Measurements from ENCODE around the gene OR5K4. TPM values are rescaled to one million over a fixed set of nuclear protein-coding genes. Genes with fewer than 3 reads are reported as not detected.

Gene OR5K4
- total and polyA plus RNA-seq, 2 of the 8 experiments (the other 6 are each of a cell fraction or from before 2014, with no cell fraction given) = not detected

DNA sequence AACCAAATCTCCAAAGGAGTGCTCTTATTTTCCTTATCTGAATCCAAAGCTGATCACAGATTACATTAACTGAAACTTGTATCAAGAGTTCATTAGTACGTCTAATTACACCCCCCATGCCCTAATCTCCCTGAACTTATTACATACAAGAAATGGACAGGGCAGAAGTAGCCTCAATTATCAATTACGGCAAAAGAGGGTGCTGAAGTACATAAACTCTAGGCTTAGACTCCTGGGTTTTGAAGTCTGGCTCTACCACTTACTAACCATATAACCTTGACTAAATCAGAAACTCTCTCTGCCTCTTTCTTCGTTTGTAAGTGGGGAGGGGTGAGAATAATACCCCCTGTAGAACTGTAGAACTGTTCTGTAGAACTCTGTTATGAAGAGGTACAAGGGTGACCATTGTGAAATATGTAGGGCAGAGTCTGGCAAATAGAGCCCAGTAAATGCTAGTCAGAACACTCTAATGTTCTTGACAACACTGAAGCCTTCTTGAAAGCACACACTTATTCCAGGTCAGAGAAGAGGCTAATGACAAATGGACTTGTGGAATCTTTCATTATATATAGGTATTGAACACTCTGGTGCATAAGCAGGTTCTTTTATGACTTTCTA is 19.6 kb upstream of the OR5K4 start:
- H3K4ac ChIP-seq (replicated peaks; ENCODE audit: insufficient read length, low read depth, low read length) = no peak overlapping the region
- H3K4me2 ChIP-seq (ENCODE audit: insufficient read depth in 1 of 2, low read depth in 2 of 2, low read length in 2 of 2) = no peak overlapping the region
- H3K27ac ChIP-seq (ENCODE audit: low read depth, low read length) = no peak overlapping the region
- H2BK15ac ChIP-seq (ENCODE audit: low read length) = no peak overlapping the region
- no peaks in the 10 kb centered on the region for H3K9me3 ChIP-seq (ENCODE audit: insufficient read depth in 2 of 2, low read depth in 1 of 2, low read length in 1 of 2)
- no peak overlapping the region for H4K8ac ChIP-seq (ENCODE audit: extremely low read depth, insufficient read depth, low read length)
- WGBS, 2 experiments (ENCODE audit: extremely low coverage in 1 of 2, insufficient coverage in 1 of 2, insufficient read length in 1 of 2, insufficient replicate concordance in 2 of 2, low coverage in 1 of 2, low lambda C conversion rate in 2 of 2, missing lambda C conversion rate in 1 of 2) = 87% methylated on average over 3 of the region's 3 CpGs; no CpG with 5 or more reads in 1 of the 2 experiments
- H3K4me1 ChIP-seq (replicated peaks in 1 of 4; ENCODE audit: control insufficient read depth in 3 of 4, insufficient read depth in 4 of 4, low read length in 3 of 4) = peaks cover 3% of the 10 kb centered on the region in 4 experiments; a peak in 6 of 7 replicates
- no peak overlapping the region for H3K14ac ChIP-seq (ENCODE audit: insufficient read length)
- no peak overlapping the region for H2BK5ac ChIP-seq (ENCODE audit: low read depth, low read length)
- H3K9ac ChIP-seq (replicated peaks in 1 of 4; ENCODE audit: extremely low read depth in 1 of 4, low read depth in 3 of 4, low read length in 3 of 4) = no peak overlapping the region
- H2AFZ ChIP-seq (ENCODE audit: low read length) = no peak overlapping the region
- no peak for FAIRE-seq
- H3K4me3 ChIP-seq (ENCODE audit: extremely low read depth in 1 of 4, insufficient read depth in 2 of 4, low read depth in 3 of 4, low read length in 4 of 4) = no peak overlapping the region
- TF ChIP-seq YY1 (IDR thresholded peaks at IDR 0.05; ENCODE audit: low read depth, low read length) (no peak), JUN (IDR thresholded peaks at IDR 0.05; ENCODE audit: low read depth, low read length) (no peak), ASH2L (IDR thresholded peaks at IDR 0.05; ENCODE audit: low read length) (no peak), CTBP2 (IDR thresholded peaks at IDR 0.05; ENCODE audit: borderline replicate concordance, insufficient read depth, insufficient read length, low read length) (no peak)
- no peak for DNase-seq (ENCODE audit: low read depth in 1 of 2, low spot score in 2 of 2)
- no peaks in the 10 kb centered on the region for H4K20me1 ChIP-seq (replicated peaks in 1 of 2; ENCODE audit: control insufficient read depth in 1 of 2, insufficient read depth in 2 of 2, low read length in 2 of 2)
- H2BK120ac ChIP-seq (replicated peaks; ENCODE audit: low read depth, low read length) = no peak overlapping the region
- H2AK5ac ChIP-seq (ENCODE audit: low read depth, low read length) = no peak overlapping the region
- ChIA-PET CTCF (ENCODE audit: partially characterized antibody) (interaction anchor here (0.6 to 3.7 kb wide), 6 partner anchors 10 to 295 kb away, joined by 3 to 24 read pairs (median 5); no protein-coding TSS in a partner anchor), POLR2A (ENCODE audit: partially characterized antibody) (interaction anchor here (2.4 kb wide), 1 partner anchor 8 kb away, joined by 9 read pairs; no protein-coding TSS in a partner anchor)
- H4K91ac ChIP-seq (replicated peaks; ENCODE audit: insufficient read length, low read length) = no peak overlapping the region
- H3K23ac ChIP-seq (ENCODE audit: insufficient read length) = no peak overlapping the region
- no peak overlapping the region for H4K5ac ChIP-seq (ENCODE audit: insufficient read length, low read depth, low read length)
- H3K56ac ChIP-seq (replicated peaks; ENCODE audit: insufficient read length, low read depth, low read length) = no peak overlapping the region
- no peaks in the 10 kb centered on the region for H3K79me1 ChIP-seq (ENCODE audit: low read depth, low read length)
- H3K79me2 ChIP-seq (ENCODE audit: control insufficient read depth in 1 of 2, insufficient read depth in 2 of 2, low read length in 2 of 2) = no peaks in the 10 kb centered on the region
- H2BK20ac ChIP-seq (ENCODE audit: low read length) = no peak overlapping the region
- no peak overlapping the region for H3K18ac ChIP-seq (ENCODE audit: extremely low read depth, low read length)
- H3K36me3 ChIP-seq (ENCODE audit: control insufficient read depth in 2 of 4, insufficient read depth in 4 of 4, low read length in 3 of 4) = no peaks in the 10 kb centered on the region
- no peaks in the 10 kb centered on the region for H3K27me3 ChIP-seq (replicated peaks in 1 of 4; ENCODE audit: control insufficient read depth in 3 of 4, extremely low read depth in 1 of 4, insufficient read depth in 3 of 4, low read length in 3 of 4)
- no peaks in the 10 kb centered on the region for H3K23me2 ChIP-seq (ENCODE audit: low read depth, low read length)
- no peak overlapping the region for H2BK12ac ChIP-seq (ENCODE audit: low read depth, low read length)

All from H1 (cell line).